PC-3 (cell line): ENCODE data around the gene HERC3. TPM values are rescaled to one million over a fixed set of nuclear protein-coding genes. Genes with fewer than 3 reads are reported as not detected.
A peak's percentile ranks its signal among the peaks of the same experiment; 100 is the strongest.

Experiments
- ATAC-seq: fragments of 200-7000 bp; cut with Tn5 transposase; 2 replicates; pipeline ENCODE4 v1.9.1; 2020; ENCODE audit warnings: mild to moderate bottlenecking, moderate library complexity
- BruUV-seq: library from RNA; stranded (reverse); fragments of 400-500 nt; replicated peaks from 2 replicates; lab custom pipeline; 2021; lab: Mats Ljungman, UMichigan
- CTCF ChIA-PET: fragments of 300-600 bp; sonication (Branson Sonifier 250); formaldehyde crosslinking; loops from one replicate; lab custom pipeline; 2022; ENCODE audit warnings: antibody characterized with exemption; lab: Charles Lee
- POLR2A ChIA-PET: fragments of 300-600 bp; sonication (Branson Sonifier 250); formaldehyde crosslinking; loops from one replicate; lab custom pipeline; 2022; ENCODE audit warnings: antibody characterized with exemption; ENCODE audit not compliant: unreplicated experiment; lab: Charles Lee
- DNase-seq: peaks from one replicate; pipeline ENCODE4 v3.0.0-alpha.2; 2015
- H2AFZ ChIP-seq: fragments of 300-600 bp; sonication (generic); 2 replicates; pipeline ENCODE4 v1.6.0; 2016; ENCODE audit warnings: antibody characterized with exemption, low read length
- H3F3A ChIP-seq: fragments of 300-600 bp; sonication (generic); one replicate; pipeline ENCODE4 v1.6.0; 2017; ENCODE audit warnings: antibody characterized with exemption, low read length, control low read depth, mild to moderate bottlenecking; ENCODE audit not compliant: unreplicated experiment
- H3K27ac ChIP-seq: fragments of 300-600 bp; sonication (generic); 2 replicates; pipeline ENCODE4 v1.5.1; 2016; ENCODE audit warnings: mild to moderate bottlenecking, low read length
- H3K27me3 ChIP-seq: fragments of 300-600 bp; sonication (generic); 2 replicates; pipeline ENCODE4 v1.6.1; 2016; ENCODE audit warnings: low read length, mixed read lengths
- H3K36me3 ChIP-seq: fragments of 300-600 bp; sonication (generic); 2 replicates; pipeline ENCODE4 v1.6.1; 2016; ENCODE audit warnings: low read depth, mixed run types, low read length, mixed read lengths
- H3K4me1 ChIP-seq: fragments of 300-600 bp; sonication (generic); 2 replicates; pipeline ENCODE4 v1.5.1; 2016; ENCODE audit warnings: low read length; ENCODE audit not compliant: insufficient read depth
- H3K4me2 ChIP-seq: fragments of 300-600 bp; sonication (generic); 2 replicates; pipeline ENCODE4 v1.6.0; 2016; ENCODE audit warnings: low read length
- H3K4me3 ChIP-seq: fragments of 300-600 bp; sonication (generic); 2 replicates; pipeline ENCODE4 v1.5.1; 2016; ENCODE audit warnings: mild to moderate bottlenecking, low read length, mixed read lengths
- H3K79me2 ChIP-seq: fragments of 300-600 bp; sonication (generic); 2 replicates; pipeline ENCODE4 v1.6.1; 2017; ENCODE audit warnings: low read length, mixed read lengths
- H3K9ac ChIP-seq: fragments of 300-600 bp; sonication (generic); 2 replicates; pipeline ENCODE4 v1.6.0; 2016; ENCODE audit warnings: mild to moderate bottlenecking, low read length
- H3K9me2 ChIP-seq: fragments of 300-600 bp; sonication (generic); replicated peaks from 2 replicates; pipeline ENCODE4 v1.6.1; 2016; ENCODE audit warnings: mixed run types, low read length, mixed read lengths
- H3K9me3 ChIP-seq: fragments of 300-600 bp; sonication (generic); 2 replicates; pipeline ENCODE4 v1.6.1; 2016; ENCODE audit warnings: low read length, mixed read lengths
- H4K20me1 ChIP-seq: fragments of 300-600 bp; sonication (generic); 2 replicates; pipeline ENCODE4 v1.6.1; 2016; ENCODE audit warnings: low read length, mixed read lengths
- CTCF ChIP-seq: fragments of 300-600 bp; sonication (generic); conservative IDR thresholded peaks from 2 replicates; pipeline ENCODE4 v1.5.1; 2017; ENCODE audit warnings: antibody characterized with exemption, low read depth, mild to moderate bottlenecking, low read length
- EZH2 ChIP-seq: fragments of 300-600 bp; sonication (generic); IDR thresholded peaks from one replicate; pipeline ENCODE4 v1.6.1; 2017; ENCODE audit warnings: antibody characterized with exemption, mild to moderate bottlenecking, low read length; ENCODE audit not compliant: unreplicated experiment
- EZH2phosphoT487 ChIP-seq: fragments of 300-600 bp; sonication (generic); IDR thresholded peaks from 2 replicates; pipeline ENCODE4 v1.6.1; 2018; ENCODE audit warnings: mild to moderate bottlenecking, antibody characterized with exemption, low read length, borderline replicate concordance
- intact Hi-C: fragments of 100-400 bp; cut with micrococcal nuclease; formaldehyde crosslinking; loops from 2 replicates; pipeline ENCODE4 v1.9.0; 2023
- total RNA-seq: library from RNA; depleted of rRNA; stranded (reverse); fragments of >200 nt; gene quantifications from 2 replicates; pipeline ENCODE4 v1.2.3, GENCODE V29; 2014

Gene HERC3
- total RNA-seq, 1 experiment from 2014 or later = 5.2 TPM

GRCh38 chr4:88752076-88752463 is 159.8 kb downstream of the HERC3 start:
- Histone ChIP-seq H3K4me3 (no peak overlapping the region), H3K9me2 (no peaks in the 10 kb centered on the region), H4K20me1 (no peaks in the 10 kb centered on the region), H3K79me2 (no peaks in the 10 kb centered on the region), H3K9ac (no peak overlapping the region), H3K9me3 (no peaks in the 10 kb centered on the region), H3K27me3 (no peaks in the 10 kb centered on the region), H3K4me2 (peak overlapping the region; percentile 63), H3K4me1 (peaks cover 21% of the 10 kb centered on the region), H3F3A (no peaks in the 10 kb centered on the region), H3K27ac (peak overlapping the region; percentile 55; the same call in 1 of the 2 replicates), H3K36me3 (peaks cover 10% of the 10 kb centered on the region), H2AFZ (no peak overlapping the region; the same call in 1 of the 2 replicates)
- ATAC-seq = no peak; the same call in 1 of the 2 replicates
- POLR2A ChIA-PET = no interaction called here
- TF ChIP-seq EZH2 = no peak
- TF ChIP-seq CTCF = no peak
- TF ChIP-seq EZH2phosphoT487 = no peak
- no peak for DNase-seq
- intact Hi-C loops = no loop called here
- BruUV-seq = no TSS peak
- CTCF ChIA-PET = no interaction called here

GRCh38 chr4:88752754-88753153 is 160.5 kb downstream of the HERC3 start:
- DNase-seq (peak; percentile 14), ATAC-seq (peak; percentile 48)
- Histone ChIP-seq H3K36me3 (peaks cover 10% of the 10 kb centered on the region), H3K4me2 (no peak overlapping the region), H3K27ac (no peak overlapping the region), H3K9me2 (no peaks in the 10 kb centered on the region), H3K9me3 (no peaks in the 10 kb centered on the region), H3K4me1 (peaks cover 21% of the 10 kb centered on the region), H3K9ac (no peak overlapping the region), H4K20me1 (no peaks in the 10 kb centered on the region), H3K27me3 (no peaks in the 10 kb centered on the region), H3K4me3 (no peak overlapping the region), H2AFZ (no peak overlapping the region), H3K79me2 (no peaks in the 10 kb centered on the region), H3F3A (no peaks in the 10 kb centered on the region)
- ChIA-PET POLR2A (no interaction called here), CTCF (interaction anchor here (0.7 kb wide), 1 partner anchor 27 kb away, joined by 3 read pairs; no protein-coding TSS in a partner anchor)
- intact Hi-C loops = no loop called here
- no TSS peak for BruUV-seq
- TF ChIP-seq EZH2 (no peak), EZH2phosphoT487 (no peak), CTCF (no peak)

GRCh38 chr4:88753658-88754571 is 161.6 kb downstream of the HERC3 start:
- no peaks in the 10 kb centered on the region for H3K79me2 ChIP-seq
- no peaks in the 10 kb centered on the region for H3K9me3 ChIP-seq
- no peak overlapping the region for H3K4me2 ChIP-seq
- H3K4me1 ChIP-seq = peaks cover 29% of the 10 kb centered on the region
- no peaks in the 10 kb centered on the region for H4K20me1 ChIP-seq
- CTCF ChIA-PET = no interaction called here
- ATAC-seq = no peak
- TF ChIP-seq EZH2 (no peak), EZH2phosphoT487 (no peak), CTCF (no peak)
- peaks cover 10% of the 10 kb centered on the region for H3K36me3 ChIP-seq
- no peak overlapping the region for H2AFZ ChIP-seq
- H3K27me3 ChIP-seq = no peaks in the 10 kb centered on the region
- no peaks in the 10 kb centered on the region for H3K9me2 ChIP-seq
- BruUV-seq = no TSS peak
- POLR2A ChIA-PET = no interaction called here
- H3K27ac ChIP-seq = no peak overlapping the region
- H3K9ac ChIP-seq = no peak overlapping the region
- no peaks in the 10 kb centered on the region for H3F3A ChIP-seq
- DNase-seq = no peak
- H3K4me3 ChIP-seq = no peak overlapping the region
- intact Hi-C loops = no loop called here
